Pons (tissue), 1 donor: Measurements from ENCODE around the gene ADAMTS15.

Experiments
- DNase-seq: peaks from one replicate; pipeline ENCODE4 v3.0.0-alpha.2; 2016; ENCODE audit warnings: low spot score

ADAMTS15 gene

DNA sequence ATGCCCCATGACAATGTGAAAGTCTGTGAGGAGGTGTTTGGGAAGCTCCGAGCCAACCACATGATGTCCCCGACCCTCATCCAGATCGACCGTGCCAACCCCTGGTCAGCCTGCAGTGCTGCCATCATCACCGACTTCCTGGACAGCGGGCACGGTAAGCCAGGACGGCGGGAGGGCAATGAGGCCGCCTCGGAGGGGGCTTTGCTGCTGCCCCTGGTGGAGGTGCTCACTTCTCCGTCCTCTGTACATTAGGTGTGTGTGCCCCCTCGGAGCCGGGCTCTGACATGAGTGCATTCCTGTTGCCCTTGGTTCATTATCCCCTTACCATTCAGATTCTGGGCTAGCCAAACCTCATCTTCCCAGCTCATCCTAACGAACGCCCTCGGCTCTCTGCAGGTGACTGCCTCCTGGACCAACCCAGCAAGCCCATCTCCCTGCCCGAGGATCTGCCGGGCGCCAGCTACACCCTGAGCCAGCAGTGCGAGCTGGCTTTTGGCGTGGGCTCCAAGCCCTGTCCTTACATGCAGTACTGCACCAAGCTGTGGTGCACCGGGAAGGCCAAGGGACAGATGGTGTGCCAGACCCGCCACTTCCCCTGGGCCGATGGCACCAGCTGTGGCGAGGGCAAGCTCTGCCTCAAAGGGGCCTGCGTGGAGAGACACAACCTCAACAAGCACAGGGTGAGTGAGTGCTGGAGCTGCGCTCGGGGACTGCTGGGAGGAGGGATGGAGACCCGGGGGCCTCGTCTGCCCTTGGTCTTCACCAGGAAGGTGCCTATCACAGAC lies 13.8 kb downstream of the ADAMTS15 start:
- DNase-seq: no peak

DNA sequence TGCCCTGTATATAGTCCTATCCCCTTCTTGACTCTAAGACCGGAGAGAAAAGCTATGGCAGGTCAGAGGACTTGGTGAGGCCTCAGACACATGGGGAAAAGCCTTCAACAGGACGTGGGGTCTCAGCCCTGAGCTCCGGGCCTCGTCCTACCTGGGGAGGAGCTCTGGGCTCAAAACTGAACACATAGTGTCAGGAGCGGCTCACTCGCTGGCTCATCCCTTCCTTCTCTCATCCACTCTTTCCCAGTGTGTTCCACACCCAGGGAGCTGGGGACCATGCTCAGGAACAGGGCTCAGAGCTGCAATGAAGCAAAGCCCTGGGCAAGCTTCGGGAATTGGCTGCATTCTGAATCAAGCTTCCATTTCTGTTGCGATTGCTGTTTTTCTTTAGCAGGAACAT lies 14.5 kb downstream of the ADAMTS15 start:
- no peak for DNase-seq

DNA sequence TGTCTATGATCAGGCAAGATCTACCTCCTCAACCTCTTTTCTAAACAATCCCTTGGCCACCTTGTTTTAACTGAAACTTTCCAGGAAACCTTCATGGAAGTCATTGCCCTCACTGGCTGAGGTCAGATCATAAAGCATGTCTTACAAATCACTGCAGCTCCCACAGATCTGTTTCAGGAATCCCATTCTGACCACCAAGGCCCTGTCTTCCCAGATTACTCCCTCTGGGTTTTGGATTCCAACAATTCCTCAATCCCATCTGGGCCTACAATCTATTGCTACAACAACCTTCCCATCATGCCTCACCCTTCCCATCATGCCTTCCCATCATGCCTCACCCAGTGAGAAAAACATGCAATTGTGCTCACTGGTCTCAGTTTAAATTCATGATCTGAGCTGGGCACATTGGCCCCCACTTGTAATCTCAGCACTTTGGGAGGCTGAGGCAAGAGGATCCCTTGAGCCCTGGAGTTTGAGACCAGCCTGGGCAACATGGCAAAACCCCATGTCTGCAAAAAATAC lies 15.9 kb downstream of the ADAMTS15 start:
- no peak for DNase-seq

GRCh38 chr11:130465263-130465662 lies 16.8 kb downstream of the ADAMTS15 start:
- no peak for DNase-seq

- DNase-seq: no peak
Measured at GRCh38 chr11:130467116-130467900, 18.9 kb downstream of the ADAMTS15 start.

- no peak for DNase-seq
Measured at GRCh38 chr11:130469181-130469580, 20.7 kb downstream of the ADAMTS15 start.

DNA sequence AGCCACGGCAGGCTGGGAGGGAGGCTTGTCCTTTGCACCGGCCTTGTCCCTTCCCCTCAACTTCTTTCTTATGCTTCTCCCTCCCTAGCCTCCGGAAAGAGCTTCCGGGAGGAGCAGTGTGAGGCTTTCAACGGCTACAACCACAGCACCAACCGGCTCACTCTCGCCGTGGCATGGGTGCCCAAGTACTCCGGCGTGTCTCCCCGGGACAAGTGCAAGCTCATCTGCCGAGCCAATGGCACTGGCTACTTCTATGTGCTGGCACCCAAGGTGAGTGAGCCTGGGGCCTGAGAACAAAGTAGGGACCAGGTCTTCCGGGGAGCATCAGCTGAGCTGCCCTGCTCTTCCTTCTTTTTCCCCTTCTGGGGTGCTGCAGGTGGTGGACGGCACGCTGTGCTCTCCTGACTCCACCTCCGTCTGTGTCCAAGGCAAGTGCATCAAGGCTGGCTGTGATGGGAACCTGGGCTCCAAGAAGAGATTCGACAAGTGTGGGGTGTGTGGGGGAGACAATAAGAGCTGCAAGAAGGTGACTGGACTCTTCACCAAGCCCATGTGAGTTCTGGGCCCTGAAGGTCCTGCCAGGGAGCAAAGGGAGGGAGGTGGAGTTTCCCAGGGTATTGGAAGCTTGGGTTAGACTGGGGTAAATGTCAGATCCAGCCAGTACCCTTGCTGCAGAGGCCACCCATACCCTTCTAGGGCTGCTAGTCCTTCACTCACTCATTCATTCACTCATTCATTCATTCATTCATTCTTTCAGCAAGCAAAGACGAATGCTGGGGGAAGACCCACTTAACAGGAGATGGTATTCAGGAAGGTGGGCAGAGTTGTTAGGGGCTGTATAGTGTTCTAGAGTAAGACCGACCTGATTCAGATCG lies 22.6 kb downstream of the ADAMTS15 start:
- no peak for DNase-seq

GRCh38 chr11:130471731-130472433 lies 23.4 kb downstream of the ADAMTS15 start:
- DNase-seq: no peak

DNA sequence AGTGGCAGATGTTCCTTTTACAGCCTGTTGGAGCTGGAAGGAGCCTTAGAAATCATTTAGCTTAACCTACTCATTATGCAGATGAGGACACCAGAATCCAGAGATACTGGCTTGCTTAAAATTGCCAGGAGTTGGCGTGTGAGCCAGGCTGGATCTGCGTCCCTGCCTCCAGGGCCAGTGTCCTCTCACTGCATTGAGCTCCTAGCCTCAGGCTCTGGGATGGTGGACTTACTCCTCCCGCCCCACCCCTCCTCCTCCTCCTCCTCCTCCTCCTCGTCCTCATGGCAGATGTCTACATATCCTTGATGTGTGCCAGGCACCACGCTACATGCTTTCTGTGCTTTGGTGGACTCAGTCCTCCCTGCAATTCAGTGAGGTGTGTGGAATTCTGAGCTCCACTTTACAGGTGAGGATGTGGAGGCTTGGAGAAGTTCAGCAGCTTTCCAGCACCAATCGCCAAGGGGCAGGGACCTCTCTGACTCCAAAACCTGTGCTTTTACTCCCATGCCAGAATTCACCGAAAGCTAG lies 24.1 kb downstream of the ADAMTS15 start:
- no peak for DNase-seq

DNA sequence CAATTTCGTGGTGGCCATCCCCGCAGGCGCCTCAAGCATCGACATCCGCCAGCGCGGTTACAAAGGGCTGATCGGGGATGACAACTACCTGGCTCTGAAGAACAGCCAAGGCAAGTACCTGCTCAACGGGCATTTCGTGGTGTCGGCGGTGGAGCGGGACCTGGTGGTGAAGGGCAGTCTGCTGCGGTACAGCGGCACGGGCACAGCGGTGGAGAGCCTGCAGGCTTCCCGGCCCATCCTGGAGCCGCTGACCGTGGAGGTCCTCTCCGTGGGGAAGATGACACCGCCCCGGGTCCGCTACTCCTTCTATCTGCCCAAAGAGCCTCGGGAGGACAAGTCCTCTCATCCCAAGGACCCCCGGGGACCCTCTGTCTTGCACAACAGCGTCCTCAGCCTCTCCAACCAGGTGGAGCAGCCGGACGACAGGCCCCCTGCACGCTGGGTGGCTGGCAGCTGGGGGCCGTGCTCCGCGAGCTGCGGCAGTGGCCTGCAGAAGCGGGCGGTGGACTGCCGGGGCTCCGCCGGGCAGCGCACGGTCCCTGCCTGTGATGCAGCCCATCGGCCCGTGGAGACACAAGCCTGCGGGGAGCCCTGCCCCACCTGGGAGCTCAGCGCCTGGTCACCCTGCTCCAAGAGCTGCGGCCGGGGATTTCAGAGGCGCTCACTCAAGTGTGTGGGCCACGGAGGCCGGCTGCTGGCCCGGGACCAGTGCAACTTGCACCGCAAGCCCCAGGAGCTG lies 24.8 kb downstream of the ADAMTS15 start:
- DNase-seq: no peak

DNA sequence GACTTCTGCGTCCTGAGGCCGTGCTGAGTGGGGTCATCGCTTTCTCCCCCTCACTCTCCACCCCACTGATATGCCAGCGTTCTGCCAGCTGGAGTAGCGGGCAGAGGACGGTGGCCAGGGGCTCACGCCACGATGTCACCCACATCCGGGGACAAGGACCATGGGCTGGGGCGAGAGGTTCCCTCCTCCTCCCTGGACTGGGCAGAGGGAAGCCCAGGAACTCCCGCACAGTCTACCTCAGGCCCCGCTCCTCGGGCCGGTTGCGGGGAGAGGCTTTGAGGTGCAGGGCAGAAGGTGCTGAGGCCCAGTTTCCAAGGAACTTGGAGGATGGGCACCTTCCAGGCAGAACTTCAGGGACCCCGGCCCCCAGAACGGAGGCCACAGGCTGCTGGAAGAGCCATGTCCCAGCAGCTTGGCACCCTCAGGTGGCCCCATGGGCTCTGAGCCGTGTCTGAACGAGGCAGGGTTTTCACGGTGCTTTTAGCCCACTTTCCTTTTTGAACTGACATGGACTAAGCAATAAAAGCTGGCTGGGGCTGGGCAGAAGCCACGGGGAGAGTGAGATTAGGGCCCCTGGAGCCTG lies 25.4 kb downstream of the ADAMTS15 start:
- DNase-seq: no peak

DNA sequence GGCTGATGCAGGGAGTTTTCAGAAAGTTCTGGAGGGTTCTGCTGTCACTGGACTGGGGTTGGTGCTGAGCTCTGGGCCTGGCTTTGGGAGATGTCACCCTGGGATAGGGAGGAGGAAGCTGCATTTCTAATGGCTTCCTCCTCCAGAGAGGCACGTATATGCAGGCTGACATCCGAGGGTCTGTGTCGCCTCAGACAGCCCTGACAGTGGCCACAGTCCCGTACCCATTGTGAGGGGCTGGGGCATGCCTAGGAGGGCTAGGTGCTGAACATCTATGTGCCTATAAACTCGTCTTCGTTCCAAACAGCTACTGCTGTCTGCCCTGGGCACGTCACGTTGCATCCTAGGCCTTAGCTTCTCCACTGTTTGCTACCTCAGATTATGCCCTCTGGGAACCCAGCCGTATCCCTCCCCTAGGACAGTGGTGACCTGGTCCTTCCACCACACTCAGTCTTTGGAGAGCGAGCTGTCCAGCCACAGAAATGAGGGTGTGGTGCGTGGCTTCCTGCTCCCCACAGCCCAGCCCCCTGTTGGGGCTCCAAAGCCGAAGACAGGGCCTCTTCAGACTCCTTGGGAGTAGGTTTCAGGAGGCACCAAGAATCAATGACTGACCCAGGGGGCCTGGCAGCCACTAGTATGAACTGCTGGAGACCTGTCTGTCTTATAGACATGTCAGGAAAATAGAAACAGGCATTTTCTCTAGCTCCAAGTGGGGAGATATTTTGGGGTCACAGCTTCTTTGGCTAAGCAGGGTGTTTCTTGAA lies 26.4 kb downstream of the ADAMTS15 start:
- DNase-seq: no peak

GRCh38 chr11:130475426-130476053 lies 27.1 kb downstream of the ADAMTS15 start:
- no peak for DNase-seq

DNA sequence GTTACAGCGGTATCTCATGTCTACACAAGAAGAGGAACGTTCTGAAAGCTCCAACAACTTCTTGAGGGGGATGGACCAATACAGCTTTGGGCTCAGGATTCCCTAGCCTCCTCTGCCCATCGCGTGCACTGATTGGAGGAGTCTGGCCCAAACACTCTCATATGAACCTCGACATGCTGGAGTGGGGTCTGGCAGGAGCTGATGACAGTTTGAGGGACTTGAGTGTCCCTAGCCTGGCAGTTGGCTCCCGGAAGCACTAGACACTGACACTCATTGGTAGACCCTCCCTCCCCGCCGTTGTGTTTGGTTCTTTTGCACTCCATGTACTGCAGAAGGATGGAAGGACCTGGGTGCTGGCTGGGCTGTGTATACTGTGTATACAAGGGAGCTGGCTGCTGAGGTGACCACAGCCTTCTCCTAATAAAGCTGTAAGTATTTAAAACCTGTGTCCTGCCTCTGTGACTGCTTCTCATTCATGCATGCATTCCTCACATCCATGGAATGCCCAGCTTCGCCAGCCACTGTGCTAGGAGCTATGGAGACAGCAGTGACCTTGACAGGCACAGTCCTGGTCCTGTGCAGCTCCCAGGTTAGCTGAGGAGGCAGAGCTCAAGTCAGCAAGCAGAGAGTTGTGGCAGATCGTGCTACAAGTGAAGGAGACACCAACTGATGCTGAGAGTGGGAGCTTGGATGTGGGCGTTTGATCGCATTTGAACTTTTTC lies 27.9 kb downstream of the ADAMTS15 start:
- no peak for DNase-seq

GRCh38 chr11:130476922-130477491 lies 28.6 kb downstream of the ADAMTS15 start:
- DNase-seq: no peak

DNA sequence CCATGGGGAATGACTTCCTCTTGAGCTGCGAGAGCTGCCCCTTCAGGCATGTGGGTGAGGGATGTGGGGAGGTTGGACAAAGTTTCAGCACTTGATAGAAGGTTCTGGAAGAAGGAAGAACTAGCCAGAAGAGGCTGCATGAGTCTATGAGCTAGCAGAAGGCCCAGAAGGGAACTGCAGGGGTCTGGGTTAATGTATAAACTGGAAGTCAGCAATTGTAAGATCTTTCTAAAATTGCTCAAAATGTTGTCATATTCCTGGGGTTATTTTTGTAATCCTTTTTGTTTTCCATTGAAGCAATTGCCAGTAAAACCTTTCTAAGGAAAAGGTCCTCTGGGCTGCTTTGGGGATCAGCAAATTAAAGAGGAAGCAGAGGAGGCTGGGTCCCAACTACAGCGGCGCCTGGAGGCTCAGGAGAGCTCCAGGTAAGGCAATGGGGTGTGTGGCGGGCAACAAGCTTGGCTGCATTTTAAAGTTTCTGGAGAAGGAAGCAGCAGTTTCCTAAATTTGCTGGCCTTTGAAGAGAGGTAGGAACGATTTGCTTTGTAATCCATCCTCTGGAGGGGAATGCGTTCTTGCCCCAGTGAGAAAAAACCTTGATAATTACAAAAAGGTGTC lies 29.2 kb downstream of the ADAMTS15 start:
- DNase-seq: no peak

- no peak for DNase-seq
Measured at GRCh38 chr11:130478204-130478701, 29.8 kb downstream of the ADAMTS15 start.
